Glutamatergic neuron (in vitro differentiated cells): Measurements from ENCODE around the gene TMPRSS3. TPM values are rescaled to one million over a fixed set of nuclear protein-coding genes. Genes with fewer than 3 reads are reported as not detected.

Experiments used
- DNase-seq: peaks from one replicate; pipeline ENCODE4 v3.0.0; 2022
- H3K27ac Mint-ChIP-seq: one replicate; pipeline ENCODE4 v1.8.0; 2020; ENCODE audit warnings: mild to moderate bottlenecking, mixed read lengths, inconsistent platforms; ENCODE audit not compliant: unreplicated experiment
- H3K27me3 Mint-ChIP-seq: one replicate; pipeline ENCODE4 v1.8.0; 2020; ENCODE audit warnings: mild to moderate bottlenecking, moderate library complexity, mixed read lengths, inconsistent platforms; ENCODE audit not compliant: unreplicated experiment
- H3K36me3 Mint-ChIP-seq: one replicate; pipeline ENCODE4 v1.8.0; 2020; ENCODE audit warnings: mild to moderate bottlenecking, mixed read lengths, inconsistent platforms; ENCODE audit not compliant: unreplicated experiment
- H3K4me1 Mint-ChIP-seq: one replicate; pipeline ENCODE4 v1.8.0; 2020; ENCODE audit warnings: mild to moderate bottlenecking, low read depth, mixed read lengths, inconsistent platforms; ENCODE audit not compliant: unreplicated experiment
- H3K4me3 Mint-ChIP-seq: one replicate; pipeline ENCODE4 v1.8.0; 2020; ENCODE audit warnings: mild to moderate bottlenecking, mixed read lengths, inconsistent platforms; ENCODE audit not compliant: unreplicated experiment
- H3K9me3 Mint-ChIP-seq: one replicate; pipeline ENCODE4 v1.8.0; 2020; ENCODE audit warnings: mild to moderate bottlenecking, moderate library complexity, mixed read lengths, inconsistent platforms; ENCODE audit not compliant: unreplicated experiment
- long read RNA-seq: library from polyadenylated mRNA; unstranded; transcript quantifications from one replicate; pipeline ENCODE4 v2.0.0, GENCODE V29; 2020; ENCODE audit not compliant: unreplicated experiment
- total RNA-seq: library from RNA; stranded (reverse); fragmentation: NEBNext Ultra II Directional; extraction: Animal tissue kit (Norgen Biotek cat#: 25700); gene quantifications from one replicate; pipeline ENCODE4 v1.2.1, GENCODE V29; 2021; ENCODE audit not compliant: unreplicated experiment
- TF ChIP-seq, protein P1 (sequence below): fragments of 200-600 bp; sonication (generic); IDR thresholded peaks from one replicate; pipeline ENCODE4 v1.5.0; 2021; ENCODE audit not compliant: partially characterized antibody, unreplicated experiment

Gene TMPRSS3
- total RNA-seq: 0.71 TPM
- long read RNA-seq: 0 reads

GRCh38 chr21:42395905-42396651, at the start of gene TMPRSS3:
TMPRSS3 (minus strand) TSS chr21:42396052; CDS start chr21:42395417, 635 bp downstream.
- no peaks in the 10 kb centered on the region for H3K36me3 Mint-ChIP-seq
- H3K27ac Mint-ChIP-seq: peak within 1 kb of the TSS; percentile 96
- peaks cover 14% of the 10 kb centered on the region for H3K9me3 Mint-ChIP-seq
- peak within 1 kb of the TSS; percentile 79 for H3K4me3 Mint-ChIP-seq
- peaks cover 53% of the 10 kb centered on the region for H3K4me1 Mint-ChIP-seq
- DNase-seq: no peak
- TF ChIP-seq, protein P1, sequence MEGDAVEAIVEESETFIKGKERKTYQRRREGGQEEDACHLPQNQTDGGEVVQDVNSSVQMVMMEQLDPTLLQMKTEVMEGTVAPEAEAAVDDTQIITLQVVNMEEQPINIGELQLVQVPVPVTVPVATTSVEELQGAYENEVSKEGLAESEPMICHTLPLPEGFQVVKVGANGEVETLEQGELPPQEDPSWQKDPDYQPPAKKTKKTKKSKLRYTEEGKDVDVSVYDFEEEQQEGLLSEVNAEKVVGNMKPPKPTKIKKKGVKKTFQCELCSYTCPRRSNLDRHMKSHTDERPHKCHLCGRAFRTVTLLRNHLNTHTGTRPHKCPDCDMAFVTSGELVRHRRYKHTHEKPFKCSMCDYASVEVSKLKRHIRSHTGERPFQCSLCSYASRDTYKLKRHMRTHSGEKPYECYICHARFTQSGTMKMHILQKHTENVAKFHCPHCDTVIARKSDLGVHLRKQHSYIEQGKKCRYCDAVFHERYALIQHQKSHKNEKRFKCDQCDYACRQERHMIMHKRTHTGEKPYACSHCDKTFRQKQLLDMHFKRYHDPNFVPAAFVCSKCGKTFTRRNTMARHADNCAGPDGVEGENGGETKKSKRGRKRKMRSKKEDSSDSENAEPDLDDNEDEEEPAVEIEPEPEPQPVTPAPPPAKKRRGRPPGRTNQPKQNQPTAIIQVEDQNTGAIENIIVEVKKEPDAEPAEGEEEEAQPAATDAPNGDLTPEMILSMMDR: no peak
- peaks cover 11% of the 10 kb centered on the region for H3K27me3 Mint-ChIP-seq

DNA sequence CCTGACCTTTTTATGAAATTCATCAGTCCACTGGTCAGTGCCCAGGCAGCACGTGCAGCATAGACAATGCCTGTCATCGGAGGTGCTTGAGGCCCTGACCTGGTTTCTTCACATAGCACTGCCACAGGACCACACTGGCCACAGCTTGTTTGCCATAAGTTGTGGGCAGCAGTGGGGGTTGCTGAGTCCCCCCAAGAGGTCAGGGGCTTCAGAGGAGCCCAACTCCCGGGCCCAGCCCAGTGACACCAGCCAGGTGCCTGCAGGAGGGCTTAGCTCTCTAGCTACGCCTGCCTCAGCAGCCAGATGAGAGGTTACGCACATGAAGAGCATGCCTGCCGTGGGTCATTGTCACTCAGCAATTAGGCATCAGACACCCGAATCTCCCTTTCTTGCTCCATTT, 49.5 kb upstream of the TMPRSS3 start:
- H3K4me1 Mint-ChIP-seq: peaks cover 9% of the 10 kb centered on the region
- no peak for DNase-seq
- TF ChIP-seq, protein P1: no peak
- H3K9me3 Mint-ChIP-seq: peaks cover 5% of the 10 kb centered on the region
- H3K4me3 Mint-ChIP-seq: no peak overlapping the region
- H3K27me3 Mint-ChIP-seq: peaks cover 11% of the 10 kb centered on the region
- H3K36me3 Mint-ChIP-seq: no peaks in the 10 kb centered on the region
- no peak overlapping the region for H3K27ac Mint-ChIP-seq

GRCh38 chr21:42444745-42445059, 48.9 kb upstream of the TMPRSS3 start:
- DNase-seq: no peak
- peaks cover 7% of the 10 kb centered on the region for H3K27me3 Mint-ChIP-seq
- peaks cover 5% of the 10 kb centered on the region for H3K9me3 Mint-ChIP-seq
- H3K4me3 Mint-ChIP-seq: no peak overlapping the region
- no peaks in the 10 kb centered on the region for H3K36me3 Mint-ChIP-seq
- peaks cover 6% of the 10 kb centered on the region for H3K4me1 Mint-ChIP-seq
- TF ChIP-seq, protein P1: no peak
- H3K27ac Mint-ChIP-seq: no peak overlapping the region

- Mint-ChIP-seq H3K4me3 (no peak overlapping the region), H3K36me3 (no peaks in the 10 kb centered on the region), H3K4me1 (peaks cover 1% of the 10 kb centered on the region), H3K27me3 (peaks cover 7% of the 10 kb centered on the region), H3K9me3 (peaks cover 5% of the 10 kb centered on the region), H3K27ac (no peak overlapping the region)
- TF ChIP-seq, protein P1: no peak
- no peak for DNase-seq
Measured at GRCh38 chr21:42443876-42444744, 48.3 kb upstream of the TMPRSS3 start.
